HG03066 (cell line): ENCODE measurements around the gene PARD3B.

ENCODE experiments used
- ATAC-seq: cut with Tn5 transposase; IDR thresholded peaks from one replicate; pipeline ENCODE4 v1.9.1; 2021; ENCODE audit warnings: low read depth; ENCODE audit not compliant: unreplicated experiment

The PARD3B gene

DNA sequence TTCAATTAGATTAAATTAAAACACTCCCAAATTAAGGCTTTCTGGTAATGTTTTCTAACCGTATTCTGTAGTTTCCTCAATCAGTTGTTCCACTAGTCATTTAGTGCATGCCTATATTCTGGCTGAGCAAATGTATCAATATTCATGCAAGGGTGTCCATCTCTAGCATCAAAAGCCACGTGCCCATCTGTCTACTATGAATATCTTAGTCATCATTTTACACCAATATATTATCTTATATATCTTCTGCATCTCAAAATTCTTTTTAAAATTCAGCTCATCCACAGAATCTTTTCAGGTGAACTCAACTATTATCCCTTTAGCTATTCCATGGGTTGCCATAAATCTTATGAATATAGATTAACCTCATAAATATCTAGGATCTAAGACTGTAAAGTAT is 488.2 kb downstream of the PARD3B start:
- no peak for ATAC-seq

DNA sequence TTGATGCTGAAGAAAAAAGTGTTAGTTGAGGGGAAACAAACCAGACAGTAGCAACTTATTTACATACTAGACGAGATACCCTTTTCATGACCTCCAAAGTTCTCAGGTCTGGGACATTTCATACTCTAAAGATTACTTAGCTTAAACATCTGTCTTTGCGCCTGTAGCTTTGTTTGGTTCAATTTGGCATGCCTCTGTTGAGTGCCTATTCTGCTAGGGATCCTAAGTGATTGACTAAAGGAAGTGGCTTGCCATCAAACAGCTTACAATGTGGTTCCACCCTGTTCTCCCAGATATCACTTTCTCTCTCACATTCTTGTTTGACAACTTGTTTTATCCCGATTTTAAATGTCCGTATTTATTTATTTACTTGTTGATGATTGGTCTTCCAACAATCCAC is 488.8 kb downstream of the PARD3B start:
- no peak for ATAC-seq

- no peak for ATAC-seq
Observed at GRCh38 chr2:205040323-205040722, 495.0 kb downstream of the PARD3B start.

GRCh38 chr2:205041472-205042130 is 496.3 kb downstream of the PARD3B start:
- ATAC-seq: no peak

- ATAC-seq: no peak
Observed at GRCh38 chr2:205043285-205043684, 498.0 kb downstream of the PARD3B start.

- no peak for ATAC-seq
Observed at GRCh38 chr2:205045706-205046105, 500.4 kb downstream of the PARD3B start.

DNA sequence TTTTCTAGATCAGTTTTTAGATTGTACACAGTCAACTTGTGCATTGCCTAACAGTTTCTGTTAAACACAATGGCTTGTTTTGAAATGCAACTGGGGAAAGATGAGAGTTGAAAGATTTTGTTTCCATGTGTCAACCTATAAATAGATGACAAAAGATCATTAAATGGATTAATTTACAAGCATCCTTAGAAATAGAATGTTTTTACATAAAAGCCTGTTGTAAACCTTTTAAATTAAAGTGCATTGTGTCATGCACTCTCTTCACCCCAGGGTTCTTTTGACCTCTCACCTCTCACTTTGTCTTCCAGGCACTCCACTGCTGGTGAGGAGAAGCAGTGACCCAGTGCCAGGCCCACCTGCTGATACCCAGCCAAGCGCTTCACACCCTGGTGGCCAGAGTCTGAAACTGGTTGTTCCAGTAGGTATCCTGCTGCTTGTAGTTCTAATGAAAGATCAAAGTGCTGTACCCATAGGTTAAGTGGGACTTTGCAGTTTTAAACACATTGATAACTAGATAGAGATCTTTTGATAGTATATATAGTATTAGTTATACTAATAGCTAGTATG is 502.1 kb downstream of the PARD3B start:
- no peak for ATAC-seq

DNA sequence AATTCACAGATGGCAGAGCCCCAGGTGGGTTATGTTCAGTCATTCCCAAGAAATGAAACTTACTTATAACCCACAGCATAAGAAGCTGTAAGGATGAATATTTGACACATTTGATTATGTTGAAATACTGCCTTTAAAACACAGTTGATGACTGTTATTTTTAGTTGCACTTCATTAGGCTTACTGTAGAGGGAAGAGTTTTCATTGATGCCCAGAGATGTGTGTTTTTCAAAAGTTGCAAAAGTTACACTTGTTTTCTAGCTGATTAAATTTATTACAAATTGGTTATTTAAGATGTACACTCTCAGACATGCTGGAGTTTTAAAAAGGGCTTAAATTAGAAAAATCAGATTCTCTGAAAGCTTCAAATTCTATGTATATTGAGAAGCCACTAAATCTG is 506.1 kb downstream of the PARD3B start:
- ATAC-seq: no peak

GRCh38 chr2:205052781-205053180 is 507.5 kb downstream of the PARD3B start:
- ATAC-seq: no peak

GRCh38 chr2:205053827-205054410 is 508.6 kb downstream of the PARD3B start:
- no peak for ATAC-seq

DNA sequence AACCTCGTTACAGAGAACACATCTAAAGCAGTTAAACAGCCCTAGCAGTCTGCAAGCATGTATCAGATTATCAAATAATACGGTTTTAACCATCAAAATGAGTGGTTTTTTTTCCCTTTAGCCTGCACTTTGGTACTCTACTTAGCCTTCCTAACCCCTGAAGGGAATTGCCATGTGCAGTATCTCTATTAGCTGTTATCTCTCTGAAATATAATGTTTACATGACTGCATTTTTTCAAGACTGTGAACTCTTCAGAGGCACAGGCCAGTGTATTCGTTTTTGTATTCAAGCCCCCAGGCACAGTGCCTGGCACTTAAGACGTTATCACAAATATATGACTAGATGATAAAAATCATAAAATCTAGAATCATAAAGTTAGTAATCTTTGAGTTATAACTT is 509.5 kb downstream of the PARD3B start:
- no peak for ATAC-seq

DNA sequence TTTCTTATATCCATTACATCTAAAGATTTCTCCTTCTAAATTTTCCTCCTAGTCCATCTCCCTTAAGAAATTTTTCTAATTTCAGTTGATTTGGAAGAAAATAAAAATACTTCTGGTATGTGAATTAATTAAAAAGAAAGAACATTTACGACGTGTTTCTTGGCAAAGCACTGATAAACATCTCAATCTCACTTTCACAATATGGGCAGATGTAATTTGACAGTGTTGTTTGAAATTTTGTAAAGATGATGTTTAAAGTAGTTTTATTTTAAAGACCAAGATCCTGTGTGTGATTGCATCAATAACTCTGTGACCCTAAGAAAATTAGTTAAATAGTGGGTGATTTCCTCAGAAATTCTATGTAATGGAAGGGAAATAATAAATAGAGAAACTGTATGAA is 510.0 kb downstream of the PARD3B start:
- no peak for ATAC-seq

DNA sequence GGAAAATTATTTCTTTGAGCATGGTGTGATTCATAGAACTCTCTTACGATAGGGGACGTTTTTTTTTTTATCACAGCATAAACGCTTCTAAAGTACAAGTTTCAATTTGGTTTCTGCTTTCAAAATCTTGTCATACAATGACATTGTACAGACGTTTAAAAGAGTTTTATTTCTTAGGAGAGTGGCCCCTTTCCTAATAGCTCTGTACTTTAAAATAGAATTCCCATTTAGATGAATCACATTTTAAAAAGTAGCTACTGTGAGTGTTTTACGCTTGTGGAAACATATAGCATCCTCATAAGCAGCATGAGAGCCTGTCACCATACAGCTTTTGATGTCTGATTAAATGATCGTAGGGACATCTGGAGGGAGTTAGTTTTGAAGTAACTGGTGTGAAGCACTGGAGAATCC is 510.9 kb downstream of the PARD3B start:
- no peak for ATAC-seq

DNA sequence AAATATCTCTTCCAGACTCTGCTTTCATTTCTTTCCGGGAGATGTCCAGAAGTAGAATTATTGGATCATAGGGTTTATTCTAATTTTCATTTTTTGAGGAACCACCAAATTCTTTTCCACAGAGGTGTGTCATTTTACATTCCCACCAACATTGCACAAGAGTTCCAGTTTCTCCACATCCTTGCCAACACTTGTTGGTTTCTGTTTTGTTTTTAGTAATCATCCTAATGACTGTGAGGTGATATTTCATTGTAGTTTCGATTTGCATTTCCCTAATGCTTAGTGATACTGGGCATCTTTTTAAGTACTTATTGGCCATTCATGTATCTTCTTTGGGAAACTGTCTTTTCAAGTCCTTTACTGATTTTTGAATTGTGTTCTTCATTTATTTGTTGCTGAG is 513.1 kb downstream of the PARD3B start:
- ATAC-seq: no peak

DNA sequence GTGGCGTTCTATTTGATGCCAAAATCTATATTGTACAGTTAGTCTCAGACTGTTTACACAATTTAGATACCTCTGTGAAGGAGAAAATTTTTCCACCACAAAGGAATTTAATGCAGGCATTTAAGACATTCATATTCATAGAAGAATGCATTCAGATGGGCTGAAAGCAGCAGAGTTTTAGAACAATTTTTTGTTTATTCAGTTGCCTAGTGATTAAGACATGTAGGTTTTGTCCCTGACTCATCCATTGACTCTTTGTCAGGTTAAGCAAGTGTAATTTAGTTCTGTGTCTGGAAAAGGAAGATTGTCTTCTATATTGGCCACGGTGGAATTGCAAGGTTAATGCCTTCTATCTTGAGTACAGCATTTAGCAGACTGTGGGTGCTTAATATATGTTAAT is 515.0 kb downstream of the PARD3B start:
- no peak for ATAC-seq

DNA sequence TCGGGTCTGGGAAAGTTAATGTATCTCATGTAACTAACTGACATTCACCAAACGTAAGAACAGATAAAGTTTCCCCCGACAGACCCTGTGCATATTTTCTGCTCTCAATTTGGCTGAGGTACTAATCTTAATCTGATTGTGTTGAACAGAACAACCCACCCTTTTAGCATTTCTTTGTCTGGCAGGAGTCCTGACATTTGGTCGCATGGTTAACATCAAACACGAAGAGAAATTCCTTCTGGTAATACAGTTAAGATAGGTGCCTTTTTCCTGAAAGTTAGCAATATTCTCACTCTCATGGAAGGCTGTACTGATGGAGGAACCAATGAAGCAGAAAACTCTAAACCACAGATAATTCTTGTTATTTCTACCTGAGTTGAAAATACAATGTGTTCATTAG is 520.8 kb downstream of the PARD3B start:
- ATAC-seq: no peak

DNA sequence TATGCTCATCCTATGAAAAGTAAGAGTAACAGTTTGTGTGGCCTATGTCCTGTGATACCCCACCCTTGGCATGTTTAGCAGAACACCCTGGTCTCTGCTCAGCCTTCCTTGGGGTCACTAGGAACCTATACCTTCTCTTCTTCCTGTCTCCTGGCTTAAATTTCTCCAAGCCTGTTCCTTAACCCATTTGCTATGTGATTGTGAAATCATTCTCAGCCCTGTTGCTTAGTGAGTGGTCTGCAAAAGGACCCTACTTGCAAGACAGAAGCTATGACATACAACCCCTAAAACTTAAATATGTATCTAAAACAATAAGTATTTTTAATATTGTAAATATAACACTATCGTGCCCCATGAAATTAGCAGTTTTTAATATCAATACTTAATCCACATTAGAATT is 524.7 kb downstream of the PARD3B start:
- no peak for ATAC-seq

DNA sequence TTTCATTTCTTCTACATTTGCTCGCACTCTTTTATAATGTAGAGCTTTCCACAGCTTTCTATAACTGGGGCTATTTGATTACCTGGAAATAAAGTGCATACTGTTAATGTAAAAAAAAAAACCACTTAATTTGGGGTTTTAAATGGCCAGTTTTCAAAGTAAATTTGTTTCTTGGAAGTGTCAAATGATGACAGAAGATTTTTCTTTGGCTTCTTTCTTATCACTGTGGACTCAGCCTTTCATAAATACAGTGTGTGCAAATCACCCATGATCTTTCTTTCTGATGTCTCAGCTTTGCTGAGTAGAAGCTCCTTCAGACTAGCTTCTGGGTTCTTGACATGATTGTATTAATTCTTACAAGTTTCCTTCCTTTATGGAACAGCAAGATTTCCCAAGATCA is 525.6 kb downstream of the PARD3B start:
- no peak for ATAC-seq

DNA sequence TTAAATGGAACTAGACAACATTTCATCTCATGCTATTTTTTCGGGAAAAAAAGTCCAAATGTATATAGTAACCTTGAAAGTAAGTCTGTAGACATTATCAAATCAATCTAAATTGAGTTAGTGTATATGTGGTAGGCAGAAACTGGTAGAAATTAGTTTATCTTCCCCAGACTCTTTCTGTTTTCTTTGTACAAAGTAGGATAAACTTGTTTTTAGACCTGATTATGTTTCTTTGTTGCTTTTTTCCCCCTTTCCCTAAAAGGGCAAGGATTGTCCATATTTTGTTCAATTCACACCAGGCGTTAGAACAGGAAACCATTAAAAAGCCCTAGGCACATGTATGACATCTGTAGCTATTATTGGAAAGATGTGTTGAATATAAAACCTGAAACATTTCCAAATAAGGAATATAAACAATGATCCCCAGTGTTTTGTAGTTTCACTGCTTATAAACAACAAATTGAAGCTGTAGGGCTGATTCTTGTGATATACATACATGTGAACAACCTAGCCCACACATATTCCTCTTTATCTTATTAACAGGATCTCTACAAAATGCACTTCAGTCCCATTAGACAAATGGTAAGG is 528.3 kb downstream of the PARD3B start:
- no peak for ATAC-seq

DNA sequence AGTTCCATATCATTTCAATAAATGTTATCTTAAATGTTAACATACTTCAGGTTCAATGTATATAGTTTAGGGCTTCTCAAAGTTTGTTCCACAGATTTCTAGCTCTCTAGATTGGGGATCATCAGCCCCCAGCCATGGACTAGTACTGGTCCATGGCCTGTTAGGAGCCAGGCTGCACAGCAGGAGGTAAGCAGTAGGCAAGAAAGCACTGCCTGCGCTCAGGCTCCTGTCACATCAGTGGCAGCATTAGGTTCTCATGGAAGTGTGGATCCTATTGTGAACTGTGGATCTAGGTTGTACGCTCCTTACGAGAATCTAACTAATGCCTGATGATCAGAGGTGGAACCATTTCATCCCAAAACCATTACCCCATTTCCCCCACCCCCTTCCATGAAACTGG is 531.1 kb downstream of the PARD3B start:
- no peak for ATAC-seq

DNA sequence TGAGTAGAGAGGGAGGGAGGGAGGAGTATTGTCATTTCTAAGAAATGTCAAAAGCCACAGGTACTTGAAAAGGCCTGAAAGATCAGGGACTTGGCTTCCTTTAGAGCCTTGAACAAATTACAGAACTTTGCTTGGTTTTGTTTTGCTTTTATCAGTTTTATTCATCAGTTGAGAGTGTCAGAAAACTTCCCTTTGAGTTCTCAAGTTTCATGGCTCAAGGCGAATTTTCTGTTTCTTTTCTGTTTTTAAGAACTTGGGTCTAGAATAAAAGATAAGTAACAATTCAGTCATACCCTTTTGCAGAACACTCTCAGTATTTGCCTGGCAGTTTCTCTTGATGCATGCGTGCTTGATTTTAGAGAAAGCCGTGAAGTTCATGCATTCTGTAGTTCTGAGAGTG is 531.9 kb downstream of the PARD3B start:
- no peak for ATAC-seq

- no peak for ATAC-seq
Observed at GRCh38 chr2:205078762-205079161, 533.5 kb downstream of the PARD3B start.
